SK-N-DZ (cell line): Measurements from ENCODE around the gene LPAR5. TPM values are rescaled to one million over a fixed set of nuclear protein-coding genes. Genes with fewer than 3 reads are reported as not detected.

Experiments used
- DNase-seq: peaks from one replicate; pipeline ENCODE4 v3.0.0-alpha.2; 2015; ENCODE audit warnings: low spot score
- polyA plus RNA-seq, 2 experiments: library from polyadenylated mRNA; depleted of rRNA; stranded (reverse); fragments of >200 nt; gene quantifications; 2 replicates each; pipeline ENCODE4 v1.2.3, GENCODE V29; 2014

The LPAR5 gene
- 0.29 and 1.1 TPM in 2 replicates for polyA plus RNA-seq (2014; cell fraction: cytosol; rRNA removed)
- 0.17 TPM in 1 of 2 replicates, not detected in the other for polyA plus RNA-seq (2014; cell fraction: nucleus; rRNA removed)

DNA sequence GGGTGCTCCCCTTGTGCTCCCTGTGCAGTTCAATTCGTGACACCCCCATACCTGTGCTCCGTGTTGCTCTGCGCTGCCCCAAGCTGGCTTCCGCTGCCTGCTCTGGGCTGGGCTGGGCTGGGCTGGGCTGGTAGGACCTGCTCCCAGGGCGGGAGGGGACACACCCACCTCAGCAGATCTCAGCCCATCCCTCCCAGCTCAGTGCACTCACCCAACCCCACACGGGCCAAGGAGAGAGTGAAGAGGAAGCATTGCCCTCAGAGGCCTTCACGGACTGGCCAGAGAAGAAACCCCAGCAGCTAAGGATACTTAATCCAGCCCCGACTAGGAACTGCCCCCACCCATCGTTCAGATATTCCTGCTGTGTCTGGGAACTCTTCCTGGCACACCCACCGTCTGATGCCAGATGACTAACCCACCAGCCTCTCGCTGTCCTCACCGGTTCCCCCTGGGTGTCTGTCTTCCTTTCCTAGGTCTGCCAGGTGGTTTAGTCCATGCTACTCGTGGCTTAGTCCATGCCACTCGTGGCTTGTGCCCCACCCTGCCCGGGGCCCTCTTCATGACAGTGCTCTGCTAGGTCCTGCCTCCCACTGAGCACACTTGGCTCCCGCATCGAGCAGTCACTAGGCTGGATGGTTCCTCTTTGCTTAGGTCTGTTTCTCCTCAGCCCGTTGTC lies at the start of gene LPAR5:
Gene LPAR5, minus strand, starts transcription at position 104 of the 676 bp plus-strand sequence. CDS start 14,711 bp downstream, outside the sequence.
- DNase-seq, result no peak

DNA sequence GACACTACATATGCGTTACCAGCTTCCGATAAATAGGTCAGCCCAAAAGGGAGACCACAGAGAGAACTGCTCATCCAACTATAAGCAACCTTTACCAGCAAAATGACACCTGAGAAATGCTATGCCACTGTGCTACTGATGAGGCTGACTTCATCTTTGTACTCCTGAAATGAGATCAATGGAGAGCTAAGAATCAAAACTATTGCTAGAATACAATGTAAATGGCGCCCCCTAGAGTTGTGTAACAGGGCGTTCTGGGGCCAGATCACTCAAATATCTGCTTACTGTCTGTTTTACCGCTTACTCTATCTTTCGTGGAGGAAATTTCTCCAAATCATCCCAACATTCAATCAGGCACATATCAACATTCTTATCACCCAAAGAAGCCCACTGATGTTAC lies 48.9 kb upstream of the LPAR5 start:
- DNase-seq, result peak; percentile 71

- no peak for DNase-seq
Observed at GRCh38 chr12:6676962-6677361, 41.2 kb upstream of the LPAR5 start.

DNA sequence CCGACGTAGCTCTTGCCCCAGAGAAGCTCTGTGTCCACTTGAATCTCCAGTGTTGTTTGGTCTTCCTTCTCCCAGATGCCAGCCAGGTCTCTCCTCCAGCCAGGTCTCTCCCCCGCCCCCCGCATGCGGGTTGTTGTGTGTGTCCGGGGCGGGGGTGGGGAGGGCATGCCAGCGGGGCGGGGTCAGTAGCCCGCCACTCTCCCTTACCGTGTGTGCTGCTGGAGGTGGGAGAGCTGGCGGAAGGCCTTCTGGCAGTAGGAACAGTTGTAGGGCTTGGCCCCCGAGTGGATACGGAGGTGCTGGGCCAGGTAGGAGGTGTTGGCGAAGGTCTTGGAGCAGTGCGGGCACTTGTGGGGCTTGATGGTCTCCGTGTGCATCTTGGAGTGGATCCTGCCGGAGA lies 36.4 kb upstream of the LPAR5 start:
- no peak for DNase-seq

GRCh38 chr12:6667559-6668210 lies 31.9 kb upstream of the LPAR5 start:
- DNase-seq, result no peak

DNA sequence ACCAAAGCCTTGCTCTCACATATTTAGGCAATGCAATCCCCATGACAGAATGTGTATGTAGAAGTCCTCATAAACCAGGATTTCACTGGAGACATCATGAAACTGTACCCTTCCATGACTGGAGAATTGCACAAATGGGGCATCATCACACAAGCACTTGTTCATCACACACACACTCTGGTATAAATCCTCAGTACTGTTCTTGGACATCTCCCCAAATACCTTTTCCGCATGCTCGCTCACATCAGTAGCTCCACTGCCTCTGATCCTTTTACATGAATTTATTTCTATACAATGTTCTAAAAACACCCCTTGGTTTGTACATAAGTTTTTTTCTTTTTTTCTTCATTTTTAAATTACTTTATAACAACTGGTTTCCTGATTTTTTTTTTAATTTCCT lies 30.5 kb upstream of the LPAR5 start:
- no peak for DNase-seq

- no peak for DNase-seq
Observed at GRCh38 chr12:6664902-6665301, 29.1 kb upstream of the LPAR5 start.

DNA sequence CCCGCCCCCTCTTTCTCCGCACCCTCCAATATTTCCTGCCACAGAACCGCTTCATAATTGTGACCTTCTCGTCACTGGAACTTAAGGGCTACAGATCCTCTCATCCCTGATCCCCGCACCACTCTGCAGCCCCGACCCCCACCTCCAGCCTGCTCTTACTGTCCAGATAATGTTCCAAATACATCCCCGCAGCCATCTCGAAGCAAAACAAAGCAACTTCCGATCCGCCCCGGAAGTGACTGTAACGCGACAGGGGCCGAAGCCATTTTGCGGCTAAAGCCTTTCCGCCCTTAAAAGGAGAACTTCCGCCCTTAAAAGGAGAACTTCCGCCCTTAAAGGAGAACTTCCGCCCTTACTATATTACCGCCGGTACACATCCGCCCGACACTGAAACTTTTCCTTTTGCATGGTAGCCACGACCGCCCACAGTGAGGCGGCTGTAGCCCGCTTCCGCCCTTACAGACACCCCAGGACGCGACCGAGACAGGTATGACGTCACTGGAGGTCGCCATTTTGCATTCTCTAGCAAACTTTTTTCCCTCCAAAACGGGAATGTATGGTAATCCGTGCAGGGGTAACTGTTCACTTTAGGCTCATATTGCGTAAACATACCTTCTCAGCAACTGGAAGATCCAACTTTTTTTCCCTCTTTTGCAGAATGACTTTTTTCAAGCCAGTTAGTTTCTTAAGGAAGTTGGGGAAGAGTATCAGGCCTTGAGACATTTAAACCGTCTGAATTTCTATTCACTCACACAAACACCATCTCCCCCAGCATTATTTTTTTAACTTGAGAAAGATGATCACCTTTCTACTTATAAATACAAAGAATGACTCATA lies 27.4 kb upstream of the LPAR5 start, which contains the start of gene ING4:
Gene ING4, minus strand, starts transcription at position 214 of the 837 bp plus-strand sequence. Its CDS starts 18 bp downstream, at position 196.
- DNase-seq, result peak; percentile 100

DNA sequence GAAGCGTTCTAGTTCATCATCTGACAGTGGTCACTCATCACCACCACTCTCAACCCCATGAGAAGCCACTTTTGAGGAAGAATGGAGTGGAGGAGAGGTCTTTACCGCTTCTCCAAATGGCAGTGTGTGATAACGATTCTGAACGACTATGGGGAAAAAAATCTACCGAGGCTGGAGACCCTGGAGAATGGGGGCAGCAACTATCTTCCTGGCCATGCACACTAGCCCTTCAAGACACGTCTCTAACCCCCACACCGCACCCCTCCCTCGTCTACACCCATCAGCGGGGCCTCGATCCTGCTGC lies 26.8 kb upstream of the LPAR5 start:
- no peak for DNase-seq

DNA sequence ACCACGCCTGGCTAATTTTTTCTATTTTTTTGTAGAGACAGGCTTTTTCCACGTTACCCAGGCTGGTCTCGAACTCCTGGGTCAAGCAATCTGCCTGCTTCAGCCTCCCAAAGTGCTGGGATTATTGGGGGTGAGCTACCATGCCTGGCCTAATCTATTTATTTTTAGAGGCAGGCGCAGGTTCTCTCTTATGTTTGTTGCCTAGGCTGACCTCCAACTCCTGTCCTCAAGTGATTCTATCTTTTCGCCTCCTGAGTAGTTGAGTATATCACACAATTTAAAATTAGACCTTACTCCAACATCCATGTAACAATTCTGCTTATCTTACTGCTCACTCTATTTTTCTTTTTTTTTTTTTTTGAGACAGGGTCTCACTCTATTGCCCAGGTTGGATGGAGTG lies 18.2 kb upstream of the LPAR5 start:
- no peak for DNase-seq

DNA sequence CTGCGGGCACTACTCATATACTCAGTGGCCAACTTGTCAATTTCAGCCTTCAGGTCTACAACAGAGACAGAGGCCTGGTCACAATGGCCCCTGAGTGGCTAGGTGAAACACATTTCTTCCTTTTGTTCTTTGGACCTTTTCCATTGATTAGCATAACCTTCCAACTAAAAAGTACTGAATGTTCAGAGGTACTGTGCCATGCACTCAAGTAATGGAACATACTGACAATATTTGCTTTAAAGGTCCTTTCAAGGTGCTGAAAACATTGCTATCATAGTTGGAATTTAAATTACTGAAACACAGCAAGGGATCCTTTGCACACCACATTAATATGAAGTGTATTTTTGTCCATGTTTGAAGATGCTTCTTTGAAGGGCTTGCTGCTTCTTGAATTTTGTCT lies 17.6 kb upstream of the LPAR5 start:
- no peak for DNase-seq

GRCh38 chr12:6652391-6652790 lies 16.6 kb upstream of the LPAR5 start:
- DNase-seq, result no peak

DNA sequence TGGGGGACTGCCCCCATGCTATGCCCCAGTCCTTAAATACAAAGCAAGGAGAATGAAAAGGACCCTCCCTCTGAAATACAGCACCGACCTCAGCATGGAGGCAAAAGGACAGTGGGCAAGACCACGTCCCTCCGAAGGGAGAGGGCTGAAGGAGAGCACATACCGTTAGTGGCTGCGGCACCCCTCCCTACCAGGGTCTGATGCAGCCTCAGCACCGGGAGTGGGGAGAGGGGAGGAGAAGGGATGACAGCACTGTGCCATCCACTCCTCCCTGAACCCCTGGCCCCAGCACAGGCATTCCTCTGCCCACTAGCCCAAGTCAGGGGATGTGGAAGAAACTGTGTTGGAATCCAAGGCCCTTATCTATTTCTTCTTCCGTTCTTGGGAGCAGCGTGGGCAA lies 15.1 kb upstream of the LPAR5 start:
- no peak for DNase-seq

- DNase-seq, result no peak
Observed at GRCh38 chr12:6647083-6647604, 11.4 kb upstream of the LPAR5 start, which contains the start of gene ACRBP. ACRBP (minus strand) TSS chr12:6647432; CDS start chr12:6647366, 66 bp downstream.

GRCh38 chr12:6646276-6647082 lies 10.7 kb upstream of the LPAR5 start:
- no peak for DNase-seq

- no peak for DNase-seq
Observed at GRCh38 chr12:6644903-6645302, 9.1 kb upstream of the LPAR5 start.

GRCh38 chr12:6644257-6644596 lies 8.5 kb upstream of the LPAR5 start:
- no peak for DNase-seq

DNA sequence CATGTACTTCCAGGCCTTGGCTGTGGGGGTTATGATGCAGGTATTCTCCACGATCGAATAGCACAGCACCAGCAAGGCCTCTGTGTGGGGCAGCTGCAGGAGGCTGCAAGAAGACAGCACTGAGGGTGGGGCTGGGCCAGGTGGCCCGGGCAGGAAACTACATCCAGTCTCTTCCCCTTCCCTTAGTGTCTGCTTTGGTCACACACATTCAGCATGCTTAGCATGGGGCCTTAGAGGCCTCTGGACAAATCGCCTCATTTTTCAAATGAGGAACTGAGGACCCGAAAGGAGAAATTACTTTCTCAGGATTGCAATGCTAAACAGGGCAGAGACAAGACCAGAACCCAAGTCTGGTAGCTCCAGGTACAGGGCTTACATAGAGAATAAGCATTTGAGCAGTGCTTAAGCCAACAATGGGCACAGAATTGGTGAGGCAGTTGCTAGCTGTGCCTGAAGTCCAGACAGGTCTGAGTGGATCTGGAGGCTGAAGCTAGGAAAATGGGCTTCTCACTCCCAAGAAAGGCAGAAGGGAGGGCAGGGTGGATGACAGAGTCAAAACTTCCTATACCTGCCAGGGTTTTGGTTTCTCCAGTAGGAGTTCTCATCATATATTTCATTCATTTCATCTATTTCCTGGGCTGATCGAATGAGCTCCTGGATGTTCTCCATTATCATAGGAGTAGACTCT lies 8.0 kb upstream of the LPAR5 start:
- DNase-seq, result no peak

- no peak for DNase-seq
Observed at GRCh38 chr12:6641131-6641530, 5.4 kb upstream of the LPAR5 start.

- DNase-seq, result no peak
Observed at GRCh38 chr12:6640497-6640896, 4.7 kb upstream of the LPAR5 start.
